ENCODE measurements around the gene HDAC5.

GRCh38 chr17:44119798-44120197 is 3.6 kb downstream of the HDAC5 start:
- no peak for TF ChIP-seq CTCF (IDR thresholded peaks at IDR 0.05)
- TF ChIP-seq POLR2A (IDR thresholded peaks at IDR 0.05), result no peak
